Fibroblast of pulmonary artery (primary cell): ENCODE measurements around the gene PIGO.

Experiments
- DNase-seq: peaks from one replicate; pipeline ENCODE4 v3.0.0-alpha.2; 2010; ENCODE audit warnings: low read depth
- H3K4me3 ChIP-seq: replicated peaks from 2 replicates; pipeline ENCODE4 v1.5.1; 2011; ENCODE audit warnings: low read depth, mild to moderate bottlenecking, control low read depth, low read length, moderate library complexity
- TF ChIP-seq, protein P1 (sequence below): IDR thresholded peaks from 2 replicates; pipeline ENCODE4 v1.5.1; 2011; ENCODE audit warnings: mild to moderate bottlenecking, control low read depth, low read length, inconsistent platforms; ENCODE audit errors: missing control alignments

PIGO gene

DNA sequence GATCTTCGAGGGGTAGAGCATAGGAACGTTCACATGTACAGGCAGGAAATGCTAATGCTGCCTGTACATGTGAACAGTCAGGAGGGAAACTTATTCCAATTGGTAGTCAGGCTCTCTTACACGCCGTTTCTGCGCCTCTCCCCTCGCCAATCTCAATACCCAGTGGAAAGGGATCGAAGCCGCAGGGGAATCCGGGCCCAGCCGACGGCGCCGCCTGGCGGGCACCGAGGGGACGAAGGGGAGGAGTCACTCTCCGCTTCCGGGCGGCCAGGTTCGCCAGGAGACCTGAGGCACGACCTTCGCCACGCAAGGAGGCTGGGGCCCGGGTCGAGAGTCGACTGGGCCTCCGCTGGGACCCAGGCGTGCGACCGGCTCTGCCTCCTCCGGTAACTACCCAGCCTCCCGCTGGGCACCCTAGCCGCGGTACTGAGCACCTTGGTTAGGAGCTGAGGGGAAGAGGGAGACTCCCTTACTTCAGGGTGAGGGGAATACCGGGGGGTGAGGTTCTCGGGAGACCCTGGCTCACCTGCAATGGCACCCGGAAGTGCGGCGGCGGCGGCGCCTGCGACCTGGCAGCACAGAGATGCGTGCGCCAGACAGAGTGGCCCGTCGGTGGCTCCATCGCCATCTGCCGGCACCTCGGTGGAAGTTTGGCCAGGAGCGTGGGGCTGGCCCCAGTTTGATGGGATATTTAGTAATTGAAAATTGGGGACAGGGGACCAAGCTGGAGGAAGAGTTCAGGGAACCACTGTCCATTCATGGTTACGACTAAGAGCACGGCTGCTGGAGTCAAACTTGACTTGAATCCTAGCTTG lies at the start of gene PIGO:
PIGO (minus strand) TSS at position 557 of the 815 bp plus-strand sequence. CDS start 1,026 bp downstream, outside the sequence.
- H3K4me3 ChIP-seq: peak within 1 kb of the TSS; percentile 84
- DNase-seq: peak; percentile 83
- TF ChIP-seq, protein P1, sequence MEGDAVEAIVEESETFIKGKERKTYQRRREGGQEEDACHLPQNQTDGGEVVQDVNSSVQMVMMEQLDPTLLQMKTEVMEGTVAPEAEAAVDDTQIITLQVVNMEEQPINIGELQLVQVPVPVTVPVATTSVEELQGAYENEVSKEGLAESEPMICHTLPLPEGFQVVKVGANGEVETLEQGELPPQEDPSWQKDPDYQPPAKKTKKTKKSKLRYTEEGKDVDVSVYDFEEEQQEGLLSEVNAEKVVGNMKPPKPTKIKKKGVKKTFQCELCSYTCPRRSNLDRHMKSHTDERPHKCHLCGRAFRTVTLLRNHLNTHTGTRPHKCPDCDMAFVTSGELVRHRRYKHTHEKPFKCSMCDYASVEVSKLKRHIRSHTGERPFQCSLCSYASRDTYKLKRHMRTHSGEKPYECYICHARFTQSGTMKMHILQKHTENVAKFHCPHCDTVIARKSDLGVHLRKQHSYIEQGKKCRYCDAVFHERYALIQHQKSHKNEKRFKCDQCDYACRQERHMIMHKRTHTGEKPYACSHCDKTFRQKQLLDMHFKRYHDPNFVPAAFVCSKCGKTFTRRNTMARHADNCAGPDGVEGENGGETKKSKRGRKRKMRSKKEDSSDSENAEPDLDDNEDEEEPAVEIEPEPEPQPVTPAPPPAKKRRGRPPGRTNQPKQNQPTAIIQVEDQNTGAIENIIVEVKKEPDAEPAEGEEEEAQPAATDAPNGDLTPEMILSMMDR: peak; percentile 81

DNA sequence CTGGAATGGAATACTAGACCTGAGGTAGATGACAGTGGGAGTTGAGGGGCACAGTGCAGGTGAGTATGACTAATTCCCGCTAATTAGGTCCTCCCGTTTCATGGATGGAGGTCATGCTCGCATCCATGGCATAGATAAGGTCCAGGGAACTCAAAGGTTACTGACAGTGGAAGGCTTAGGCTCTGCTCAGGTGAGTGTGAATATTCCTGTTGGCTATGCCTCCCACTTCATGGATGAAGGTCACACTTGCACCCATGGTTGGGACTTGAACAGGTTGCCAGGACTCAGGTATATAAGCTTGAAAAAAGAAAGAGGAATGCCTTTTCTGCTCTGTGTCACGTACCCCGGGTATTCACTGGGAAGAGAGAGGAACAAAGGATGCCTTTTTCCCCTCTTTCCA lies 45.6 kb upstream of the PIGO start:
- no peak overlapping the region for H3K4me3 ChIP-seq
- DNase-seq: no peak
- TF ChIP-seq, protein P1: no peak

DNA sequence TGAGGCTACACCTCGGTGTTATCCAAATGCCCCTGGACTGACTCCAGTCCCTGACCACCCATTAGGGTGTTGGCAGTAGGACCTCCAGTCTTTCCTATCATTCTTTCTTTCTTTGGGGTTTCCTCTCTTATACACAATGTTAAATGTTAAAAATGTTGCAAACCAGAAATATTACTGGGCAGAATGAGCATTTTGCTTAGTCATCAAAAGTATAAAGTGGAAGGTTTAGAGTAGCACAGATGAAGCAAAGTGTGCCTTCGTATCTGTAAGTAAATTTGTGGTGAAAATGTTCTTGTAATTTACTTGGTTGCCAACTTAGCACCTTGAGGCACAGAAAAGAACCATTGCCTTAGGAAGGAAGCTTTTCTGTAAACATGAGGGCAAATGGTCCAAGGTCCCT lies 43.7 kb upstream of the PIGO start:
- H3K4me3 ChIP-seq: no peak overlapping the region
- no peak for DNase-seq
- TF ChIP-seq, protein P1: no peak

DNA sequence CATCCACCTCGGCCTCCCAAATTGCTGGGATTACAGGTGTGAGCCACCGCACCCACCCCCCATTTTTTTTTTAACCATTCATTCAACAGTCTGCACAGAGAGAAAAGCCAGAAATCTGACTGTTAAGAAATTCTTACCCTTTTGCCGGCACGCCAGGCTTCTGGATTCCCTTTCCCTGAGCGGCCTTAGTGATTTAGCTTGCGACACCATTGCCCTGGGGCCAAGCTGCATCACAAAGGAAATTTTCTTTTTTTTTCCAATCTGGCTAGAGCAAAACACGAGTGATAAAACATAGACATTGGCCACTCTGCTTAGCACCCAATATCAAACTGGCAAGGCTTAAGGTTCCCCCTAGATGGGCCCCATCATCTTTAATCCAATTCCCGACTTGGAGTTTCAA lies 40.5 kb upstream of the PIGO start:
- H3K4me3 ChIP-seq: no peak overlapping the region
- DNase-seq: peak; percentile 4
- TF ChIP-seq, protein P1: no peak

DNA sequence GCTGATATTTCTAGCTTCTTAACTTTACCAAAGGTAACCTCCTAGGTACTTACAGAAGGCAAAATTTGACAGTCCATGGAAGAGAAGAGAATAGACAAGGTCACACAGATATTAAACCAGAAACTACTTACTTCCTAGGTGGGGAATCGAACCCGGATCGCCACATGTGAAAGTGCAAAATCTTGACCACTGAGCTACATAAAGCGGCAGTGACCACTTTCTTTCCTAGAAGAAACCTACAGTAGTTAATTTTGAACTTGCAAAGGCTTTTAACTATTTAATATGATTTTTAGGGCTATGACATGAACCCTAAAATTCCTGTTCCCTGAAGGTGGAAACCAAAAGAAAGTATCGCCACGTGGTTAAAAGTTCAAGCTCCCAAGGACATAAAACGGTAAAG lies 39.6 kb upstream of the PIGO start:
- TF ChIP-seq, protein P1: no peak
- H3K4me3 ChIP-seq: no peak overlapping the region
- DNase-seq: no peak

DNA sequence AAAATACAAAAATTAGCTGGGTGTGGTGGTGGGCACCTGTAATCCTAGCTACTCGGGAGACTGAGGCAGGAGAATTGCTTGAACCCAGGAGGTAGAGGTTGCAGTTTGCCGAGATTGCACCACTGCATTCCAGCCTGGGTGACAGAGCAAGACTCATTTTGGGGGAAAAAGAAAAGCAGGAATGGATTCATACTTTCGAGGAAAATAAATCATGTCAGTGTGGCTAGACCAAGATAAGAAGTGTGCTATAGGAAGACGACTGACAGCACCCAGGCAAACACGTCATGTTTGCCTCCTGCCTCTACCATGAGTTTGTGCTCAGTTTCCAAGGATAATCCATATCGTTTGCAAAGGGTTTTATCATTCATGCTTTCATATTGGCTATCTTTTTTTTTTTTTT lies 38.5 kb upstream of the PIGO start:
- DNase-seq: no peak
- TF ChIP-seq, protein P1: no peak
- H3K4me3 ChIP-seq: no peak overlapping the region
